Right renal pelvis (tissue), 4 donors: ENCODE results near the gene MYO9A. TPM values are rescaled to one million over a fixed set of nuclear protein-coding genes. Genes with fewer than 3 reads are reported as not detected.

Experiments
- DNase-seq, 4 donors: peaks; one replicate each; pipeline ENCODE4 v3.0.0-alpha.2; 2013; ENCODE audit warnings: low read depth in 4 of 4, low spot score in 3 of 4, missing footprints in 1 of 4
- polyA plus RNA-seq, 4 donors: library from polyadenylated mRNA; unstranded; fragments of 120-200 nt; gene quantifications; one replicate each; pipeline ENCODE4 v1.2.1, GENCODE V29; 2013; ENCODE audit not compliant: insufficient read length in 4 of 4

Gene MYO9A
- polyA plus RNA-seq, 4 donors: 32.4 to 36.6 (median 33.4) TPM

- no peak for DNase-seq
These were observed 23.5 kb upstream of the MYO9A start for GRCh38 chr15:72141171-72142084.

GRCh38 chr15:72140088-72140487 is 22.1 kb upstream of the MYO9A start:
- DNase-seq: no peak

GRCh38 chr15:72139667-72140066 is 21.7 kb upstream of the MYO9A start:
- DNase-seq: no peak

GRCh38 chr15:72136170-72137051 is 18.5 kb upstream of the MYO9A start:
- no peak for DNase-seq

- no peak for DNase-seq
These were observed 17.8 kb upstream of the MYO9A start for GRCh38 chr15:72135719-72136118.

GRCh38 chr15:72133211-72133610 is 15.3 kb upstream of the MYO9A start:
- DNase-seq: no peak

GRCh38 chr15:72131922-72132321 is 14.0 kb upstream of the MYO9A start:
- DNase-seq: no peak

- no peak for DNase-seq
These were observed 12.3 kb upstream of the MYO9A start for GRCh38 chr15:72130272-72130671.

GRCh38 chr15:72128359-72128758 is 10.4 kb upstream of the MYO9A start:
- DNase-seq: no peak

GRCh38 chr15:72127724-72128322 is 9.9 kb upstream of the MYO9A start:
- DNase-seq: no peak

GRCh38 chr15:72124218-72124617 is 6.3 kb upstream of the MYO9A start:
- no peak for DNase-seq

GRCh38 chr15:72117486-72118016 is 399 bp downstream of the MYO9A start:
- peak in 3 of 4 donors; percentile 54 to 79 (median 61) for DNase-seq

GRCh38 chr15:72116731-72117485 is 1.0 kb downstream of the MYO9A start:
- peak in 2 of 4 donors; percentile 26 to 45 for DNase-seq

GRCh38 chr15:72113347-72114031 is 4.5 kb downstream of the MYO9A start:
- no peak for DNase-seq

GRCh38 chr15:72112805-72113204 is 5.1 kb downstream of the MYO9A start:
- no peak for DNase-seq

- DNase-seq: no peak
These were observed 5.8 kb downstream of the MYO9A start for GRCh38 chr15:72112116-72112515.

- DNase-seq: no peak
These were observed 7.6 kb downstream of the MYO9A start for GRCh38 chr15:72110355-72110754.

GRCh38 chr15:72106068-72106467 is 11.9 kb downstream of the MYO9A start:
- DNase-seq: no peak

- DNase-seq: no peak
These were observed 12.8 kb downstream of the MYO9A start for GRCh38 chr15:72105111-72105510.
